Psoas muscle (tissue), 8 donors: ENCODE results near the gene ADAM30. TPM values are rescaled to one million over a fixed set of nuclear protein-coding genes. Genes with fewer than 3 reads are reported as not detected.

Experiments used
- ATAC-seq, 4 donors: fragments of 200-7000 bp; cut with Tn5 transposase; one replicate each; pipeline ENCODE4 v1.9.1; 2020; ENCODE audit warnings: moderate library complexity in 3 of 4, mild to moderate bottlenecking in 2 of 4
- DNase-seq, 2 donors: peaks; one replicate each; pipeline ENCODE4 v3.0.0-alpha.2; 2020
- H3K27ac ChIP-seq: fragments of 200-600 bp; one replicate; pipeline ENCODE4 v1.8.0; 2022
- H3K27me3 ChIP-seq, 3 donors: fragments of 200-600 bp in 1 of 3; one replicate each; pipeline versions ENCODE4 v1.6.1 to v1.8.0; 2013 to 2022; ENCODE audit warnings: low read length in 2 of 3, mild to moderate bottlenecking in 2 of 3, moderate library complexity in 1 of 3; ENCODE audit not compliant: insufficient read depth in 3 of 3
- H3K36me3 ChIP-seq, 2 donors: fragments of 200-600 bp in 1 of 2; one replicate each; pipeline versions ENCODE4 v1.6.1 to v1.8.0; 2013 to 2022; ENCODE audit warnings: low read depth in 1 of 2, mild to moderate bottlenecking in 1 of 2, moderate library complexity in 1 of 2; ENCODE audit not compliant: insufficient read depth in 1 of 2
- H3K4me1 ChIP-seq: fragments of 200-600 bp; one replicate; pipeline ENCODE4 v1.8.0; 2022
- H3K4me3 ChIP-seq: fragments of 200-600 bp; one replicate; pipeline ENCODE4 v1.8.0; 2022; ENCODE audit warnings: mild to moderate bottlenecking
- H3K9me3 ChIP-seq: fragments of 200-600 bp; one replicate; pipeline ENCODE4 v1.8.0; 2022
- CTCF ChIP-seq: fragments of 200-600 bp; IDR thresholded peaks from one replicate; pipeline ENCODE4 v1.8.0; 2022; ENCODE audit warnings: antibody characterized with exemption
- WGBS, 3 donors: extraction: QIAGEN DNeasy Blood & Tissue Kit; methylation state at CpG; one replicate each; pipeline versions ENCODE4 v1.1.6 to v1.1.7; 2013; 5-methylcytosine and 5-hydroxymethylcytosine counted together
- intact Hi-C, 2 donors: fragments of 100-400 bp; cut with DNase I; formaldehyde crosslinking; loops; one replicate each; pipeline versions ENCODE4 v1.11.0 to v1.14.2; 2022
- polyA plus RNA-seq, 3 donors: library from polyadenylated mRNA; stranded (reverse); fragments of 200-250 nt; gene quantifications; one replicate each; pipeline ENCODE4 v1.2.3, GENCODE V29; 2013
- total RNA-seq, 4 donors: library from RNA; stranded (reverse); fragmentation: NEBNext Ultra II Directional in 2 of 4; extraction: Animal tissue kit (Norgen Biotek cat#: 25700) in 2 of 4; gene quantifications; one replicate each; pipeline versions ENCODE4 v1.2.1 to v1.2.4, GENCODE V29; 2021 to 2023
- donor health status: healthy with polysubstance abuse.
- donor health status: DM: no; HTN: no; CAD: no; lungs with moderate emphysema.
- donor health status: Bipolar disorder and iron deficiency.
- donor health status: healthy.
- donor health status: DM: yes; HTN: yes; CAD: no.
- donor health status: DM: no; HTN: no; CAD: no.
- donor health status: DM: no; HTN: no; CAD: no.
- donor health status: DM: yes; HTN: yes; CAD: no.

The ADAM30 gene
- total and polyA plus RNA-seq, 7 donors = not detected

- Histone ChIP-seq H3K4me3 (no peak overlapping the region), H3K27ac (no peak overlapping the region), H3K27me3 (peaks cover 0 to 14% (median 3%) of the 10 kb centered on the region in 3 donors), H3K9me3 (no peaks in the 10 kb centered on the region), H3K36me3 (no peaks in the 10 kb centered on the region), H3K4me1 (no peaks in the 10 kb centered on the region)
- DNase-seq = no peak
- no peak for TF ChIP-seq CTCF
- no peak for ATAC-seq
- 33 to 65% (median 54%) methylated on average over 1 of the region's 1 CpG for WGBS, 3 donors
- intact Hi-C loops = no loop called here
Observed at GRCh38 chr1:119869995-119870394, 26.3 kb downstream of the ADAM30 start.

GRCh38 chr1:119868176-119868575 lies 28.1 kb downstream of the ADAM30 start:
- no peak for TF ChIP-seq CTCF
- H3K36me3 ChIP-seq = no peaks in the 10 kb centered on the region
- WGBS, 3 donors = 69 to 76% (median 70%) methylated on average over 2 of the region's 2 CpGs
- H3K27me3 ChIP-seq = peaks cover 0 to 14% (median 3%) of the 10 kb centered on the region in 3 donors
- intact Hi-C loops = no loop called here
- H3K9me3 ChIP-seq = no peaks in the 10 kb centered on the region
- no peak for ATAC-seq
- DNase-seq = no peak
- no peak overlapping the region for H3K4me3 ChIP-seq
- no peaks in the 10 kb centered on the region for H3K4me1 ChIP-seq
- H3K27ac ChIP-seq = no peak overlapping the region

GRCh38 chr1:119866451-119866850 lies 29.9 kb downstream of the ADAM30 start:
- Histone ChIP-seq H3K9me3 (no peaks in the 10 kb centered on the region), H3K27me3 (peaks cover 0 to 8% (median 0%) of the 10 kb centered on the region in 3 donors), H3K4me1 (no peaks in the 10 kb centered on the region), H3K36me3 (no peaks in the 10 kb centered on the region), H3K4me3 (no peak overlapping the region), H3K27ac (no peak overlapping the region)
- 51 to 64% (median 57%) methylated on average over 3 of the region's 3 CpGs for WGBS, 3 donors
- ATAC-seq (no peak), DNase-seq (no peak)
- TF ChIP-seq CTCF = no peak
- intact Hi-C loops = no loop called here

GRCh38 chr1:119865627-119866026 lies 30.7 kb downstream of the ADAM30 start:
- Histone ChIP-seq H3K27me3 (peaks cover 0 to 3% (median 0%) of the 10 kb centered on the region in 3 donors), H3K36me3 (no peaks in the 10 kb centered on the region), H3K4me3 (no peak overlapping the region), H3K9me3 (no peaks in the 10 kb centered on the region), H3K4me1 (no peaks in the 10 kb centered on the region), H3K27ac (no peak overlapping the region)
- DNase-seq (no peak), ATAC-seq (no peak)
- no peak for TF ChIP-seq CTCF
- intact Hi-C loops = no loop called here
- 46 to 55% (median 54%) methylated on average over 4 of the region's 4 CpGs for WGBS, 3 donors

GRCh38 chr1:119862276-119862675 lies 34.0 kb downstream of the ADAM30 start:
- DNase-seq (no peak), ATAC-seq (no peak)
- H3K4me3 ChIP-seq = no peak overlapping the region
- no peak overlapping the region for H3K27ac ChIP-seq
- no peaks in the 10 kb centered on the region for H3K9me3 ChIP-seq
- intact Hi-C loops = no loop called here
- no peaks in the 10 kb centered on the region for H3K27me3 ChIP-seq
- no peak for TF ChIP-seq CTCF
- no peaks in the 10 kb centered on the region for H3K4me1 ChIP-seq
- H3K36me3 ChIP-seq = no peaks in the 10 kb centered on the region
